Mucosa of descending colon (tissue), 3 donors: ENCODE results near the gene SEC14L3. TPM values are rescaled to one million over a fixed set of nuclear protein-coding genes. Genes with fewer than 3 reads are reported as not detected.
"Not testable (repeated sequence)": the region's sequence is repeated elsewhere in the genome, so short reads cannot be mapped to it uniquely, and the experiment has no call there.

Source experiments
- ATAC-seq: fragments of 200-7000 bp; cut with Tn5 transposase; one replicate; pipeline ENCODE4 v1.9.1; 2020; ENCODE audit warnings: mild to moderate bottlenecking, moderate library complexity
- DNase-seq, 3 donors: peaks; one replicate each; pipeline ENCODE4 v3.0.0-alpha.2; 2020
- H3K36me3 ChIP-seq: fragments of 200-600 bp; one replicate; pipeline ENCODE4 v1.8.0; 2021; ENCODE audit warnings: low read depth, mild to moderate bottlenecking
- H3K4me1 ChIP-seq: fragments of 200-600 bp; one replicate; pipeline ENCODE4 v1.8.0; 2021; ENCODE audit warnings: low read depth, mild to moderate bottlenecking
- H3K4me3 ChIP-seq: fragments of 200-600 bp; one replicate; pipeline ENCODE4 v1.8.0; 2021; ENCODE audit warnings: mild to moderate bottlenecking
- H3K9me3 ChIP-seq: fragments of 200-600 bp; one replicate; pipeline ENCODE4 v1.8.0; 2021; ENCODE audit warnings: mild to moderate bottlenecking
- intact Hi-C, 2 donors: fragments of 100-400 bp; cut with DNase I in 1 of 2; cut with micrococcal nuclease in 1 of 2; formaldehyde crosslinking; loops; one replicate each; pipeline versions ENCODE4 v1.11.0 to v1.11.1; 2022; cut with DNase I, micrococcal nuclease
- total RNA-seq, 3 donors: library from RNA; stranded (reverse); fragmentation: NEBNext Ultra II Directional in 2 of 3; extraction: Animal tissue kit (Norgen Biotek cat#: 25700) in 2 of 3; gene quantifications; one replicate each; pipeline versions ENCODE4 v1.2.1 to v1.2.4, GENCODE V29; 2021 to 2023
- TF ChIP-seq, protein P1 (sequence below): fragments of 200-600 bp; IDR thresholded peaks from one replicate; pipeline ENCODE4 v1.8.0; 2022; ENCODE audit warnings: antibody characterized with exemption, mild to moderate bottlenecking
- donor health status: DM: no; HTN: no; CAD: no; lungs with moderate emphysema.
- donor health status: DM: no; HTN: no; CAD: no.
- donor health status: DM: no; HTN: yes; CAD: no.

Gene SEC14L3
- total RNA-seq, 3 donors from 2014 or later: not detected

DNA sequence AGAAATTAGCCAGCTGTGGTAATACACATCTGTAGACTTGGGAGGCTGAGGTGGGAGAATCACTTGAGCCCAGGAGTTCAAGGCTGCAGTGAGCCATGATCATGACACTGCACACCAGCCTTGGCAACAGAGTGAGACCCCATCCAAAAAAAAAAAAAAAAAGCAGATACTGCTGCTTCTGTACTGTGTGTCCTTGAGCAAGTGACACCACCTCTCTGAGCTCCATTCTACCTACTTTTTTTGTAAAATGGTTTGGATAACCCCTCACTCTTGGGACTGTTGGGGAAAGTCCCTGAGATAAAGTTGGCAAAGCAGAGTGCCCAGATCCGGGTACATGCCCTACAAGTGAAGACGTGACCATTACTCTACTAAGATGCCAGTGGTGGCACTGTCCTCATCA lies 2.7 kb downstream of the SEC14L3 start:
- intact Hi-C loops: no loop called here
- TF ChIP-seq, protein P1, sequence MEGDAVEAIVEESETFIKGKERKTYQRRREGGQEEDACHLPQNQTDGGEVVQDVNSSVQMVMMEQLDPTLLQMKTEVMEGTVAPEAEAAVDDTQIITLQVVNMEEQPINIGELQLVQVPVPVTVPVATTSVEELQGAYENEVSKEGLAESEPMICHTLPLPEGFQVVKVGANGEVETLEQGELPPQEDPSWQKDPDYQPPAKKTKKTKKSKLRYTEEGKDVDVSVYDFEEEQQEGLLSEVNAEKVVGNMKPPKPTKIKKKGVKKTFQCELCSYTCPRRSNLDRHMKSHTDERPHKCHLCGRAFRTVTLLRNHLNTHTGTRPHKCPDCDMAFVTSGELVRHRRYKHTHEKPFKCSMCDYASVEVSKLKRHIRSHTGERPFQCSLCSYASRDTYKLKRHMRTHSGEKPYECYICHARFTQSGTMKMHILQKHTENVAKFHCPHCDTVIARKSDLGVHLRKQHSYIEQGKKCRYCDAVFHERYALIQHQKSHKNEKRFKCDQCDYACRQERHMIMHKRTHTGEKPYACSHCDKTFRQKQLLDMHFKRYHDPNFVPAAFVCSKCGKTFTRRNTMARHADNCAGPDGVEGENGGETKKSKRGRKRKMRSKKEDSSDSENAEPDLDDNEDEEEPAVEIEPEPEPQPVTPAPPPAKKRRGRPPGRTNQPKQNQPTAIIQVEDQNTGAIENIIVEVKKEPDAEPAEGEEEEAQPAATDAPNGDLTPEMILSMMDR: no peak
- no peak overlapping the region for H3K4me3 ChIP-seq
- DNase-seq (no peak), ATAC-seq (no peak)
- H3K4me1 ChIP-seq: no peaks in the 10 kb centered on the region
- no peaks in the 10 kb centered on the region for H3K9me3 ChIP-seq
- H3K36me3 ChIP-seq: no peaks in the 10 kb centered on the region

DNA sequence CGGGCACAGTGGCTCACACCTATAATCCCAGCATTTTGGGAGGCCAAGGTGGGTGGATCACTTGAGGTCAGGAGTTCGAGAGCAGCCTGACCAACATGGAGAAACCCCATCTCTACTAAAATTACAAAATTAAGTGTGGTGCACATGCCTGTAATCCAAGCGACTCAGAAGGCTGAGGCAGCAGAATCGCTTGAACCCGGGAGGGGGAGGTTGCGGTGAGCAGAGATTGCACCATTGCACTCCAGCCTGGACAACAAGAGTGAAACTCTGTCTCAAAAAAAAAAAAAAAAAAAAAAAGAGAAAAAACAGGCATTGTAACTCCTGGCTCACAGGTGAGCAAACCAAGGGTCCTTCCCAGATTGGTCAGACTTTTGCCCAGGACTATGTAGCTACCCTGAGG lies 11.3 kb downstream of the SEC14L3 start:
- ATAC-seq: not testable (repeated sequence)

DNA sequence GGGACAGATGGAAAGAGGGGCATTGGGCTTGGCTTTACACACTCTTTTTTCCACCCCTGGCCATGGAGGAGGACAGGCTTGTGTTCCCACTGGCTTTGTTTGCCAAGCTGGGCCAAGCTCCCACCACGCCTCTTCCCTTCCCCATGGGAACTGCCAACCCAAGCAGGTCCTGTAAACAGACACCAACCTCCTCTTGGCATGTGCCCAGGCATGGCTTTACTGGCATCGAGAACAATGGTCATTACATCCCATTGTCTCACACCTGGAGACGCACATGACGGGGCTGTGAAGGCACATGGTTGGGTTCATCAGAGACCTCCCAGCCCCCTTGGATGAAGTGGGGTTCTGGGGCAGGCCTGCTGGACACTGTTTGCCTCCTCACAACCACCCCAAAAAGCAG lies 11.7 kb downstream of the SEC14L3 start:
- ATAC-seq (peak; percentile 54), DNase-seq (peak in 2 of 3 donors; percentile 42 to 53)
- Histone ChIP-seq H3K4me1 (no peaks in the 10 kb centered on the region), H3K9me3 (no peaks in the 10 kb centered on the region), H3K4me3 (no peak overlapping the region), H3K36me3 (no peaks in the 10 kb centered on the region)
- intact Hi-C loops: no loop called here
- TF ChIP-seq, protein P1: no peak

More for the DNA sequence above, 11.3 kb downstream of the SEC14L3 start:
- H3K9me3 ChIP-seq, intact Hi-C loops, H3K4me3 ChIP-seq, H3K4me1 ChIP-seq, DNase-seq, H3K36me3 ChIP-seq: not testable (repeated sequence)

DNA sequence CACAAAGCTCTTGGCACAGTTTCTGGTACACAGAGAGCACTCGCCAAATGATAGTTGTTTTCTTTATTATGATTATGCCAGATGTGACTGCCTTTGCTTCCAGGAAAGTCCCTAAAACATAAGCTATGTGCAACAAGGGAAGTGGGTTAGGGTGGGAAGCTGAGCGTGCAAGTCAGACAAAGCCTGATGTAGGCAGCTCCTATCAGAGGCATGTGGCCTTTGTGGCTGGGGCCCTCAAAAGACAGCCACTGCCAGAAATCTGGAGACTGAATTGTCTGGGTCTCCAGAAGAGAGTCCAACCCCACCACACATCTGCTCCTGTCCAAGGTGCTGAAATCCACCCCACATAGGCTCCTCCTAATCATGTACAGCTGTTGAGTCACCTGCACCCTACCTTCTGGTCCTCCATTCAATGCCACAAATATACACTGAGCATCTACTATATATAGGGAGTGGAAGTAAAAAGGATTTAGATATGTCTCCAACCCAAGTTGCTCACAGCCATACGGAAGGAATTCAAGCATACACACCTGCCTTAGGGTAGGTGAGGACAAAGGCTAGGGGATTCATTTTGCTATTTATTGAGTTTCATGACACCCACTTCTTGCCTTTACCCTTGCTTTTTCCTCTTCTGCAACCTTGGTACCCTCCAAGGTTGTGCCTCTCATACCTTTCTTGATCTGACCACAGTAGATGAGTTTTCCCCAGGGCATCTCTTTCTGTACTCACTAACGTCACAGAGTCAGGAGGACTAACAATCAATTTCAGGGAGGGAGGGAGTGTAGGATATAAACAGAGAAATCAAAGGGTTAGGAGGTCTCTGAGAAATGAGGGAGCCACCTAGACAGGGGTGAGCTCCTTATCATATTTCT lies 12.4 kb downstream of the SEC14L3 start:
- H3K9me3 ChIP-seq: no peaks in the 10 kb centered on the region
- intact Hi-C loops: no loop called here
- TF ChIP-seq, protein P1: no peak
- no peak for ATAC-seq
- no peak overlapping the region for H3K4me3 ChIP-seq
- DNase-seq: peak in 1 of 3 donors; percentile 16
- H3K36me3 ChIP-seq: no peaks in the 10 kb centered on the region
- no peaks in the 10 kb centered on the region for H3K4me1 ChIP-seq

DNA sequence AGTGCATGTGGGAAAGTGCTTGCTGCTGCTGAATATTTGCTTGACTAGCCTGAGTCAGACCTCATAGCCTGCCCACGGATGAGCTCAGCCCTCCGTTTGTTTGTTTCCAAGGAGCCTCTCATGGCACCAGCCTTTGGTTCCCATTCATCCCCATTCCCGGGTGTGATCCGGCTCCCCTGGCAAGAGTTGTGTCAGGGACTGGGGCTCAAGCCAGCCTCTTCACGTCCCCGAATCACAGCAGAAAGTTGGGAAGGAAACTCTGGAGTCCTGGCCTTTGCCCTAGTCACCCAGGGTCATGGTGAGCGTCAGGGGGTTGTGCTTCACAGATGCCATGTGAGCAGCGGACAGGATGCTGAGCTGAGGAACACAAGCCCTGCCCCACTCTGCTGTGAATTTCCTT lies 13.8 kb downstream of the SEC14L3 start:
- ATAC-seq (no peak), DNase-seq (no peak)
- Histone ChIP-seq H3K9me3 (no peaks in the 10 kb centered on the region), H3K36me3 (no peaks in the 10 kb centered on the region), H3K4me3 (no peak overlapping the region), H3K4me1 (no peaks in the 10 kb centered on the region)
- intact Hi-C loops: no loop called here
- TF ChIP-seq, protein P1: no peak

DNA sequence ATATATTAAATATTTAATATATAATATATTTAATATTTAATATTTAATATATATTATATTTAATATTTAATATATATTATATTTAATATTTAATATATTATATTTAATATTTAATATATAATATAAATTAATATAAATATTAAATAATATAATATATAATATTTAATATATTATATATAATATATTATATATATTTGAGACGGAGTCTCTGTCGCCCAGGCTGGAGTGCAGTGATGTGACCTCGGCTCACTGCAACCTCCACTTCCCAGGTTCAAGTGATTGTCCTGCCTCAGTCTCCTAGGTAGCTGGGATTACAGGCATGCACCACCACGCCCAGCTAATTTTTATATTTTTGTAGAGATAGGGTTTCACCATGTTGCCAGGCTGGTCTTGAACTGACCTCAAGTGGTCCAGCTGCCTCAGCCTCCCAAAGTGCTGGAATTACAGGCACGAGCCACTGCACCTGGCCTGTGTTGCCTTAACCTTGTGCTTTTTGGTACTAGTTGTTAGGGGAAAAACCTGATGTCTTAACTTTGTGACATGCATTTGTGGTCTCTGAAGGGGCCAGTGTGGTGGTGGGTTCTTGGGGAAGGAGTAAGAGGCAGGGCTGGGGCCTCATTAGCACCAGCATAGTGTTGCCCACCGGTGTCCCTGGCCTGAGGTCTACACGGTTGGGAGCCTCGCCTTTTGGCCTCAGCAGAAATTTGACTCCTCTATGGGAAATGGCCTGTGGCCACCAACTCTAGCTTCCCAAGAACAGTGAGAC lies 16.6 kb downstream of the SEC14L3 start:
- TF ChIP-seq, protein P1: no peak
- Histone ChIP-seq H3K9me3 (no peaks in the 10 kb centered on the region), H3K4me3 (no peak overlapping the region), H3K36me3 (no peaks in the 10 kb centered on the region), H3K4me1 (no peaks in the 10 kb centered on the region)
- no peak for DNase-seq
- intact Hi-C loops: no loop called here
- ATAC-seq: no peak
